Pons (tissue), 1 donor: ENCODE results near the gene ATP9B.

Source experiments
- DNase-seq: peaks from one replicate; pipeline ENCODE4 v3.0.0-alpha.2; 2016; ENCODE audit warnings: low spot score

The ATP9B gene

GRCh38 chr18:79068937-79069716 is at the start of gene ATP9B:
ATP9B (plus strand) TSS chr18:79069394; CDS start chr18:79069411, 17 bp downstream.
- peak; percentile 98 for DNase-seq

GRCh38 chr18:79019881-79020280 is 49.3 kb upstream of the ATP9B start:
- DNase-seq: no peak

- DNase-seq: no peak
Observed at GRCh38 chr18:79022603-79023002, 46.6 kb upstream of the ATP9B start.

- DNase-seq: no peak
Observed at GRCh38 chr18:79026491-79026890, 42.7 kb upstream of the ATP9B start.

- no peak for DNase-seq
Observed at GRCh38 chr18:79030680-79031079, 38.5 kb upstream of the ATP9B start.

GRCh38 chr18:79042276-79042675 is 26.9 kb upstream of the ATP9B start:
- no peak for DNase-seq

GRCh38 chr18:79043288-79043687 is 25.9 kb upstream of the ATP9B start:
- no peak for DNase-seq

- DNase-seq: no peak
Observed at GRCh38 chr18:79046522-79046921, 22.7 kb upstream of the ATP9B start.

GRCh38 chr18:79047556-79048244 is 21.5 kb upstream of the ATP9B start:
- no peak for DNase-seq

GRCh38 chr18:79048245-79048632 is 21.0 kb upstream of the ATP9B start:
- no peak for DNase-seq

- DNase-seq: no peak
Observed at GRCh38 chr18:79049506-79049905, 19.7 kb upstream of the ATP9B start.

- DNase-seq: no peak
Observed at GRCh38 chr18:79050005-79050404, 19.2 kb upstream of the ATP9B start.

- DNase-seq: no peak
Observed at GRCh38 chr18:79056827-79057367, 12.3 kb upstream of the ATP9B start.

- DNase-seq: no peak
Observed at GRCh38 chr18:79058007-79058406, 11.2 kb upstream of the ATP9B start.

GRCh38 chr18:79062806-79063205 is 6.4 kb upstream of the ATP9B start:
- DNase-seq: no peak

- no peak for DNase-seq
Observed at GRCh38 chr18:79064228-79064627, 5.0 kb upstream of the ATP9B start.

- DNase-seq: no peak
Observed at GRCh38 chr18:79065802-79066201, 3.4 kb upstream of the ATP9B start.

GRCh38 chr18:79067611-79068010 is 1.6 kb upstream of the ATP9B start:
- no peak for DNase-seq

- DNase-seq: peak; percentile 51
Observed at GRCh38 chr18:79068341-79068936, 755 bp upstream of the ATP9B start.

- DNase-seq: peak; percentile 26
Observed at GRCh38 chr18:79069717-79070151, 540 bp downstream of the ATP9B start.

GRCh38 chr18:79070486-79070885 is 1.3 kb downstream of the ATP9B start:
- no peak for DNase-seq

- no peak for DNase-seq
Observed at GRCh38 chr18:79071037-79071436, 1.8 kb downstream of the ATP9B start.
